Effector memory CD8-positive, alpha-beta T cell (primary cell): ENCODE data around the gene MICU1.

Experiments
- ATAC-seq: fragments of 150-1000 bp; cut with Tn5 transposase; replicated peaks from 2 replicates; pipeline ENCODE4 v1.10.0; 2021; ENCODE audit warnings: mild to moderate bottlenecking, moderate library complexity
- DNase-seq, 3 experiments: peaks; one replicate each; pipeline ENCODE4 v3.0.0; 2021
- H3K27ac Mint-ChIP-seq, 2 donors: one replicate each; pipeline ENCODE4 v1.8.0; 2022; ENCODE audit warnings: mild to moderate bottlenecking in 2 of 2, mixed read lengths in 2 of 2, moderate library complexity in 2 of 2
- H3K27me3 Mint-ChIP-seq, 2 donors: one replicate each; pipeline ENCODE4 v1.8.0; 2022; ENCODE audit warnings: mixed read lengths in 2 of 2
- H3K36me3 Mint-ChIP-seq: one replicate; pipeline ENCODE4 v1.8.0; 2022; ENCODE audit warnings: mild to moderate bottlenecking, moderate library complexity, mixed read lengths; ENCODE audit not compliant: insufficient read depth
- H3K4me1 Mint-ChIP-seq, 2 donors: one replicate each; pipeline ENCODE4 v1.8.0; 2022; ENCODE audit warnings: low read depth in 2 of 2, mixed read lengths in 2 of 2
- H3K4me3 Mint-ChIP-seq, 2 donors: one replicate each; pipeline ENCODE4 v1.8.0; 2022; ENCODE audit warnings: mild to moderate bottlenecking in 2 of 2, mixed read lengths in 2 of 2, moderate library complexity in 2 of 2
- H3K9me3 Mint-ChIP-seq, 2 donors: one replicate each; pipeline ENCODE4 v1.8.0; 2022; ENCODE audit warnings: mixed read lengths in 2 of 2

The MICU1 gene

GRCh38 chr10:72612203-72612826 is 13.6 kb downstream of the MICU1 start:
- peaks cover 2 to 8% of the 10 kb centered on the region in 2 donors for H3K9me3 Mint-ChIP-seq
- no peak for DNase-seq
- no peaks in the 10 kb centered on the region for H3K27me3 Mint-ChIP-seq
- no peak overlapping the region for H3K4me3 Mint-ChIP-seq
- ATAC-seq, result no peak
- peaks cover 6% of the 10 kb centered on the region for H3K36me3 Mint-ChIP-seq
- peaks cover 5 to 12% of the 10 kb centered on the region in 2 donors for H3K4me1 Mint-ChIP-seq
- H3K27ac Mint-ChIP-seq, result peak overlapping the region in 1 of 2 donors; percentile 44

- Mint-ChIP-seq H3K9me3 (peaks cover 2 to 8% of the 10 kb centered on the region in 2 donors), H3K27ac (peak overlapping the region; percentile 44 to 55), H3K36me3 (peaks cover 6% of the 10 kb centered on the region), H3K4me1 (peaks cover 5 to 9% of the 10 kb centered on the region in 2 donors), H3K4me3 (no peak overlapping the region), H3K27me3 (no peaks in the 10 kb centered on the region)
- ATAC-seq (no peak), DNase-seq (no peak)
These were observed 14.1 kb downstream of the MICU1 start for GRCh38 chr10:72611783-72612182.

- no peak for DNase-seq
- H3K36me3 Mint-ChIP-seq, result peaks cover 10% of the 10 kb centered on the region
- peaks cover 5 to 8% of the 10 kb centered on the region in 2 donors for H3K4me1 Mint-ChIP-seq
- ATAC-seq, result no peak
- no peaks in the 10 kb centered on the region for H3K9me3 Mint-ChIP-seq
- H3K27me3 Mint-ChIP-seq, result no peaks in the 10 kb centered on the region
- no peak overlapping the region for H3K4me3 Mint-ChIP-seq
- no peak overlapping the region for H3K27ac Mint-ChIP-seq
These were observed 15.4 kb downstream of the MICU1 start for GRCh38 chr10:72610466-72610865.

- Mint-ChIP-seq H3K4me1 (peaks cover 2 to 10% of the 10 kb centered on the region in 2 donors), H3K9me3 (no peaks in the 10 kb centered on the region), H3K27ac (no peak overlapping the region), H3K4me3 (no peak overlapping the region), H3K27me3 (no peaks in the 10 kb centered on the region), H3K36me3 (peaks cover 10% of the 10 kb centered on the region)
- ATAC-seq (no peak), DNase-seq (no peak)
These were observed 20.8 kb downstream of the MICU1 start for GRCh38 chr10:72605122-72605521.

- no peak overlapping the region for H3K27ac Mint-ChIP-seq
- peaks cover 3% of the 10 kb centered on the region for H3K36me3 Mint-ChIP-seq
- ATAC-seq (no peak), DNase-seq (no peak)
- no peaks in the 10 kb centered on the region for H3K27me3 Mint-ChIP-seq
- no peaks in the 10 kb centered on the region for H3K9me3 Mint-ChIP-seq
- H3K4me1 Mint-ChIP-seq, result peaks cover 0 to 14% of the 10 kb centered on the region in 2 donors
- H3K4me3 Mint-ChIP-seq, result no peak overlapping the region
These were observed 24.7 kb downstream of the MICU1 start for GRCh38 chr10:72601144-72601543.

- no peaks in the 10 kb centered on the region for H3K9me3 Mint-ChIP-seq
- H3K4me3 Mint-ChIP-seq, result no peak overlapping the region
- no peak for DNase-seq
- no peaks in the 10 kb centered on the region for H3K27me3 Mint-ChIP-seq
- no peak overlapping the region for H3K27ac Mint-ChIP-seq
- peaks cover 3 to 10% of the 10 kb centered on the region in 2 donors for H3K4me1 Mint-ChIP-seq
- ATAC-seq, result no peak
- H3K36me3 Mint-ChIP-seq, result peaks cover 4% of the 10 kb centered on the region
These were observed 26.8 kb downstream of the MICU1 start for GRCh38 chr10:72598769-72599701.

- H3K4me3 Mint-ChIP-seq, result no peak overlapping the region
- ATAC-seq, result no peak
- H3K27ac Mint-ChIP-seq, result no peak overlapping the region
- no peak for DNase-seq
- no peaks in the 10 kb centered on the region for H3K9me3 Mint-ChIP-seq
- H3K27me3 Mint-ChIP-seq, result no peaks in the 10 kb centered on the region
- peaks cover 4% of the 10 kb centered on the region for H3K36me3 Mint-ChIP-seq
- H3K4me1 Mint-ChIP-seq, result peaks cover 4 to 15% of the 10 kb centered on the region in 2 donors
These were observed 28.0 kb downstream of the MICU1 start for GRCh38 chr10:72597897-72598296.

- Mint-ChIP-seq H3K4me1 (peaks cover 6 to 19% of the 10 kb centered on the region in 2 donors), H3K4me3 (no peak overlapping the region), H3K9me3 (no peaks in the 10 kb centered on the region), H3K36me3 (peaks cover 4% of the 10 kb centered on the region), H3K27ac (no peak overlapping the region), H3K27me3 (no peaks in the 10 kb centered on the region)
- no peak for ATAC-seq
- DNase-seq, result no peak
These were observed 30.4 kb downstream of the MICU1 start for GRCh38 chr10:72595436-72595835.

- H3K27ac Mint-ChIP-seq, result peak overlapping the region in 1 of 2 donors; percentile 10
- peaks cover 7 to 20% of the 10 kb centered on the region in 2 donors for H3K4me1 Mint-ChIP-seq
- DNase-seq (no peak), ATAC-seq (no peak)
- no peaks in the 10 kb centered on the region for H3K27me3 Mint-ChIP-seq
- no peaks in the 10 kb centered on the region for H3K9me3 Mint-ChIP-seq
- peaks cover 6% of the 10 kb centered on the region for H3K36me3 Mint-ChIP-seq
- no peak overlapping the region for H3K4me3 Mint-ChIP-seq
These were observed 31.9 kb downstream of the MICU1 start for GRCh38 chr10:72593963-72594362.

- Mint-ChIP-seq H3K36me3 (peaks cover 6% of the 10 kb centered on the region), H3K27ac (no peak overlapping the region), H3K4me3 (no peak overlapping the region), H3K27me3 (no peaks in the 10 kb centered on the region), H3K4me1 (peaks cover 6 to 18% of the 10 kb centered on the region in 2 donors), H3K9me3 (no peaks in the 10 kb centered on the region)
- no peak for DNase-seq
- no peak for ATAC-seq
These were observed 37.6 kb downstream of the MICU1 start for GRCh38 chr10:72588266-72588665.

- no peaks in the 10 kb centered on the region for H3K27me3 Mint-ChIP-seq
- peaks cover 6% of the 10 kb centered on the region for H3K36me3 Mint-ChIP-seq
- no peaks in the 10 kb centered on the region for H3K9me3 Mint-ChIP-seq
- no peak for DNase-seq
- H3K4me1 Mint-ChIP-seq, result peaks cover 8 to 18% of the 10 kb centered on the region in 2 donors
- no peak overlapping the region for H3K4me3 Mint-ChIP-seq
- H3K27ac Mint-ChIP-seq, result no peak overlapping the region
- no peak for ATAC-seq
These were observed 38.3 kb downstream of the MICU1 start for GRCh38 chr10:72587568-72587967.

- H3K36me3 Mint-ChIP-seq, result no peaks in the 10 kb centered on the region
- no peaks in the 10 kb centered on the region for H3K9me3 Mint-ChIP-seq
- H3K4me3 Mint-ChIP-seq, result no peak overlapping the region
- DNase-seq, result no peak
- H3K4me1 Mint-ChIP-seq, result peaks cover 4 to 17% of the 10 kb centered on the region in 2 donors
- ATAC-seq, result no peak
- no peaks in the 10 kb centered on the region for H3K27me3 Mint-ChIP-seq
- H3K27ac Mint-ChIP-seq, result no peak overlapping the region
These were observed 51.2 kb downstream of the MICU1 start for GRCh38 chr10:72574636-72575035.

- Mint-ChIP-seq H3K4me1 (peaks cover 4 to 17% of the 10 kb centered on the region in 2 donors), H3K9me3 (no peaks in the 10 kb centered on the region), H3K4me3 (no peak overlapping the region), H3K27me3 (no peaks in the 10 kb centered on the region), H3K27ac (no peak overlapping the region), H3K36me3 (no peaks in the 10 kb centered on the region)
- ATAC-seq, result no peak
- DNase-seq, result no peak
These were observed 52.8 kb downstream of the MICU1 start for GRCh38 chr10:72573079-72573478.
